EH (cell line): ENCODE results near the gene DDB1.
"Not testable (repeated sequence)": the region's sequence is repeated elsewhere in the genome, so short reads cannot be mapped to it uniquely, and the experiment has no call there.

Source experiments
- DNase-seq: peaks from one replicate; pipeline ENCODE4 v3.0.0-alpha.2; 2015; ENCODE audit warnings: low read depth

The DDB1 gene

GRCh38 chr11:61268588-61269250 is 64.2 kb downstream of the DDB1 start:
- no peak for DNase-seq

GRCh38 chr11:61267437-61267841 is 65.5 kb downstream of the DDB1 start:
- DNase-seq = no peak

- DNase-seq = peak; percentile 18
Observed at GRCh38 chr11:61266602-61267001, 66.3 kb downstream of the DDB1 start.

GRCh38 chr11:61265357-61265756 is 67.5 kb downstream of the DDB1 start:
- DNase-seq = no peak

GRCh38 chr11:61264795-61265194 is 68.1 kb downstream of the DDB1 start:
- no peak for DNase-seq

- no peak for DNase-seq
Observed at GRCh38 chr11:61264371-61264770, 68.5 kb downstream of the DDB1 start.

GRCh38 chr11:61259363-61259762 is 73.5 kb downstream of the DDB1 start:
- no peak for DNase-seq

- no peak for DNase-seq
Observed at GRCh38 chr11:61258546-61258945, 74.4 kb downstream of the DDB1 start.

GRCh38 chr11:61256710-61257482 is 76.0 kb downstream of the DDB1 start:
- no peak for DNase-seq

- DNase-seq = peak; percentile 72
Observed at GRCh38 chr11:61254403-61255025, 78.4 kb downstream of the DDB1 start.

GRCh38 chr11:61252332-61252731 is 80.6 kb downstream of the DDB1 start:
- DNase-seq = not testable (repeated sequence)

GRCh38 chr11:61250796-61251765 is 81.8 kb downstream of the DDB1 start:
- peak; percentile 8 for DNase-seq
